ENCODE data around the gene MDH1B. TPM values are rescaled to one million over a fixed set of nuclear protein-coding genes. Genes with fewer than 3 reads are reported as not detected.
"Not testable (repeated sequence)": the region's sequence is repeated elsewhere in the genome, so short reads cannot be mapped to it uniquely, and the experiment has no call there.

The MDH1B gene
- 10 to 100 TPM; 10.5 to 16.2 (median 14.5) TPM for polyA plus RNA-seq (ENCODE audit: insufficient read length in 3 of 3)
- long read RNA-seq, donor 1, partial matches to known transcripts: 0 of 1 reads
- long read RNA-seq, donor 1, other reads (novel, unspliced or antisense): 0 of 1 reads
- long read RNA-seq, donor 2, partial matches to known transcripts: 0 of 2 reads
- long read RNA-seq, donor 2, other reads (novel, unspliced or antisense): 0 of 2 reads
- long read RNA-seq, donor 3: 0 reads
- long read RNA-seq, donor 4: 0 reads
- long read RNA-seq, donor 5: 0 reads
- long read RNA-seq, donor 6: 0 reads
- long read RNA-seq, donor 7, partial matches to known transcripts: 0 of 1 reads
- long read RNA-seq, donor 7, other reads (novel, unspliced or antisense): 0 of 1 reads
- long read RNA-seq, donor 8, partial matches to known transcripts: 75 of 91 reads
- long read RNA-seq, donor 8, other reads (novel, unspliced or antisense): 14 of 91 reads
- long read RNA-seq, donor 9, partial matches to known transcripts: 0 of 2 reads
- long read RNA-seq, donor 9, other reads (novel, unspliced or antisense): 0 of 2 reads
- long read RNA-seq, donor 10, partial matches to known transcripts: 0 of 2 reads
- long read RNA-seq, donor 10, other reads (novel, unspliced or antisense): 0 of 2 reads
- long read RNA-seq, donor 11, partial matches to known transcripts: 0 of 1 reads
- long read RNA-seq, donor 11, other reads (novel, unspliced or antisense): 0 of 1 reads
- long read RNA-seq, donor 12, partial matches to known transcripts: 23 of 23 reads
- long read RNA-seq, donor 12, other reads (novel, unspliced or antisense): 0 of 23 reads
- long read RNA-seq, donor 13: 0 reads
- long read RNA-seq, donor 14, partial matches to known transcripts: 37 of 54 reads
- long read RNA-seq, donor 14, other reads (novel, unspliced or antisense): 14 of 54 reads
- long read RNA-seq, donor 15: 0 reads
- long read RNA-seq, donor 16, partial matches to known transcripts: 0 of 2 reads
- long read RNA-seq, donor 16, other reads (novel, unspliced or antisense): 0 of 2 reads

DNA sequence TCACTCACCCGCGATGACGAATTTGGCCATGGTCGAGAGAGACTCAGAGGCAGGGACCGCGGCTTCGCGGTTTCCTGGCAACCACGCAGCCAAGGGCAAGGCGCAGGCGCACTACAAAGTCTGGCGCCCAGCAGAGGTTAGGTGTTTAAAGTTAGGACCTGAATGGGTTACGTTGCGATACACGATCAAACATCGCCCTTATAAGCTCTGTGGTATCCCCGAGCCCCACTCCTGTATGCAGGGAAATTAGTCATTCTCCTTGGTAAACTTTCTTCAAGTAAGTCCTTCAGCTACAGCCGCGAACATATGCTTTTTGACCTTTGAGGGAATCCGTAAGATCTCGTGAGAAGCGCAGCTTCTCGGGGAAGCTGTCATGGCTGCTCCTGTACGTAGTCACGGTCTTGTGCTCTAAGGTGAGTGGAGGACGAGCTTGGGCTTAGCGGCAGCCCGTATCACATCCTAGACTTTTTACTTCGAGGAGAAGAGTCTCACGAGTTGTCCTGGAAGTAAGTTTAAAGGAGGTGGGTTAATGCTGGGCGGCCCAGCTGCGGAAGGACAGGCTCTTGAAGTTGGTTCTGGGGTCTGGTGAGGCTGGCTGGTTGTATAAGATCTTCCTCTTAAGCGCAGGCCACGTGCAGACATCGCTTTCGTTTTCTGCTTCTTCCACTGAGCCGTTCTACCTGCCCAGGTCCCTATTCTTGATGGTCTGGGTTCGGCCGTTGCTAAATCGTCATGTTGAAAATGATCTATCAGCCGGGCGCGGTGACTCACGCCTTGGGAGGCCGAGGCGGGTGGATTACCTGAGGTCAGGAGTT, at the start of gene MDH1B, which contains the start of gene FASTKD2:
Gene MDH1B (minus strand): TSS at position 87 of the 815 bp plus-strand sequence. CDS start 57 bp downstream, at position 30.
Gene FASTKD2 (plus strand): TSS at position 365 of the 815 bp plus-strand sequence. CDS start 1,088 bp downstream, outside the sequence.
- peak; percentile 78 to 98 (median 91) for DNase-seq (ENCODE audit: extremely low read depth in 1 of 11, low read depth in 9 of 11, low spot score in 4 of 11)

GRCh38 chr2:206814498-206814897, 49.4 kb upstream of the MDH1B start:
- no peak for DNase-seq (ENCODE audit: extremely low read depth in 1 of 11, low read depth in 9 of 11, low spot score in 4 of 11)

GRCh38 chr2:206812471-206812870, 47.3 kb upstream of the MDH1B start:
- not testable (repeated sequence) for DNase-seq (ENCODE audit: extremely low read depth in 1 of 11, low read depth in 9 of 11, low spot score in 4 of 11)

GRCh38 chr2:206807624-206808023, 42.5 kb upstream of the MDH1B start:
- DNase-seq (ENCODE audit: extremely low read depth in 1 of 11, low read depth in 9 of 11, low spot score in 4 of 11): not testable (repeated sequence)

GRCh38 chr2:206805887-206806607, 40.9 kb upstream of the MDH1B start:
- peak in 3 of 11 donors; percentile 6 to 16 (median 9) for DNase-seq (ENCODE audit: extremely low read depth in 1 of 11, low read depth in 9 of 11, low spot score in 4 of 11)

DNA sequence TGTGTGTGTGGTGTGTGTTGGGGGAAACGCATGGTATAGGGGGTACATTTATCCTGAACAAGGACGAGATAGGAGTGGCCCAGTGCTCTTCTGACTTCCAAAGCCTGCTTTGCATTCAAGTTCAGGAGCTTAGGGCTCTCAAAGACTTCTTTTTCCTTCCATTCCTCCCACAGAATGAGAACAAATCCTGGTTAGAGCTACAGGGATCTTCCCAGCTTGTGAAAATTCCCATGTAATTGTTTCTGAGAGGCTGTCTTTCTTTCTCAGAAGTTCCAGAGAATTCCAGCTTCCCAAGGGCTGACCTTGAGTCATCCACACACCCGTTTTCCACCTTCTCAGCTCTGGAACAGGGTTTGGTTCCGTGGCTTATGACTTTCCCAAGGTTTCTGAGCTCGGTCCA, 39.2 kb upstream of the MDH1B start:
- DNase-seq (ENCODE audit: extremely low read depth in 1 of 11, low read depth in 9 of 11, low spot score in 4 of 11): no peak

DNA sequence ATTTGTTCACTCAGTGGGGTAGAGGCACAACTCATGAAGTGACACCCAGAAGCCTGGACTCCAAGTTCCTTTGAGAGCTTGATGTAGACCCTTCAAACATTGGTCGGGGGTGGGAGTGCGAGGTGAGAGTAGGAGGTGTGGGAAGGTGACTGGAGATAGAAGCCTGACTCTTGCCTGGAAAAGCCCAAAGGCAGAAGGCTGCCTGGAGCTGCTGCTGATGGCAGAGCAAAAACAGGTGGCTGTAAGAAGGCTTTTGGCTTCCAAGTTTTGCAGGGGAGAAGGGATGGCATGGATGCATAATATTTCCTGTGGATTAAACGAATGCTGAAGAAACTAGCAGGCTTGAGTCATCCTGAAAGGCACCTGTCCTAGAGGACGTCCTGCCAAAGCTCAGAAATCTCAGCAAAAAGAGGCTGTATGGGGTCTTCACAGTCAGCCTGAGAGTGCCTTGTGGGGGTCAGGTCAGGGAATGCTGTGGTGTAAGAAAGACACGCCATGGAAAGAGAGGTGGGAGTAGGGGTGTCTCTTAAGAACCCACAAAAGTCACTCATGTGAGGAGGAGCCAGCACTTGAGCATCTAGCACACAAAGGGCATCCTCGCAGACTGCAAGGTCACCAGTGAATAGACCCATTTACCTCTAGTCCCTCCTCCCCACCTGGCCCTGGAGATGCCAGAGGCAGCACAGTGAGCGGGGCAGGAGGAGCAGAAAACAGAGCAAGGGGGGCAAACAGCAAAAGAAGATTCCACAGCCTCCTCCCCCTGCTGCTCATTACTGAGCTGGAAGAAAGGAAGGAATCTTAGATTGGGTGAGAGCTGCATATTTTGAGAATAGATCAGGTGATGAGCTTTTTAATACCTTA, 37.8 kb upstream of the MDH1B start:
- DNase-seq (ENCODE audit: extremely low read depth in 1 of 11, low read depth in 9 of 11, low spot score in 4 of 11): no peak

GRCh38 chr2:206801418-206802189, 36.5 kb upstream of the MDH1B start:
- no peak for DNase-seq (ENCODE audit: extremely low read depth in 1 of 11, low read depth in 9 of 11, low spot score in 4 of 11)

DNA sequence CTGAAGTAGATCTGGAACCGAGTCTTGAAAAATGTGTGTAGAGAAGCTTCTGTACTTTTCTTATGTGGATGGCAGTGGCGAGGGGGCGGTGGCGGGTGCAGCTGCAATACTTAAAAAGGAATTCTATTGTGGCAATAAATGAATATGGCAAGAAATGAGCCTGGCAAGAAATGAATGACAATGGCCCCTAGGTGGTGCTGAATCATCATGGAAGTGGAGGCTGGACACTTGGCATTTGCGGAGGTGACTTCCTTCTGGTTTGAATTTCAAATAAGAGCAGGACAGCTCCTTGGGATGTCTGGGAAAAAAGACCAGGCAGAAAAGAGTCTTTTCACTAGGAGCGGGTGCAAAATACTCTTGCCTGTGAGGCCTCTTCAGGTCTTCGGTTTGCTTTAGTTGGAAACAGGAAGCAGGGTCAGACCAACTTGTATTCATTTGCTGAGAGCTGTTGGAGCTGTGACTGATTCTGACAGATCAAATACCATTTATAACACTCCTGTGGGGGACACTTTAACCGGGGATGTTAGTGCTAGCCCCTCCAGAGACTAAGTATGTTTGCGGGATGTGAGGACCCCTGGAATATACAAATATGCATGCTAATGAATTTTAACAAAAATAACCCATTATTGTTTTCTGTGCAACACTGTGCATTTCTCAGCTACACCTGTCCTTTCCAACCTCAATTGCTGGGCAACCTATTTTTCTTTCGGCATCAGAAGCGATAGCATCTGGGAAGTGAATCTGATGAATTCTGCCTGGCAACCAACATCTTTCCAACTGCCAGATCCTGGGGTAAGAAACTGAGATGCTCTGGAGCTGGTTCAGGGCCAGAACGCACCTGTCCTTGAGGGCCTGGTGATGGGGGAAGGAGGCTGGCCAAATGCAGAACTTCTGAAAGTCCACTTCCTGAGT, 35.6 kb upstream of the MDH1B start:
- peak; percentile 28 to 77 (median 58) for DNase-seq (ENCODE audit: extremely low read depth in 1 of 11, low read depth in 9 of 11, low spot score in 4 of 11)

- no peak for DNase-seq (ENCODE audit: extremely low read depth in 1 of 11, low read depth in 9 of 11, low spot score in 4 of 11)
Measured at GRCh38 chr2:206799083-206799482, 34.0 kb upstream of the MDH1B start.

DNA sequence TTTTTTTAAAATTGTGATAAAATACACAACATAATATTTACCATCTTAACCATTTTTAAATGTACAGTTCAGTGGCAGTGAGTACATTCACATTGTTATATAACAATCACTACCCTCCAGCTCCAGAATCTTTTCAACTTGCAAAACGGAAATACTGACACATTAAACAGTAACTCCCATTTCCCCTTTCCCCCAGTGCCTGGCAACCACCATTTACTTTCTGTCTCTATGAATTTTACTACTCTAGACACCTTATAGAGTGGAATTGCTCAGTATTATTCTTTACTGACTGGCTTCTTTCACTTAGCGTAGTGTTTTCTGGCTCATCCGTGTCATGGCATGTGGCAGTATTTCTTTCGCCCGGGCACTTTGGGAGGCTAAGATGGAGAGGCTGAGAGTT, 32.9 kb upstream of the MDH1B start:
- DNase-seq (ENCODE audit: extremely low read depth in 1 of 11, low read depth in 9 of 11, low spot score in 4 of 11): no peak

DNA sequence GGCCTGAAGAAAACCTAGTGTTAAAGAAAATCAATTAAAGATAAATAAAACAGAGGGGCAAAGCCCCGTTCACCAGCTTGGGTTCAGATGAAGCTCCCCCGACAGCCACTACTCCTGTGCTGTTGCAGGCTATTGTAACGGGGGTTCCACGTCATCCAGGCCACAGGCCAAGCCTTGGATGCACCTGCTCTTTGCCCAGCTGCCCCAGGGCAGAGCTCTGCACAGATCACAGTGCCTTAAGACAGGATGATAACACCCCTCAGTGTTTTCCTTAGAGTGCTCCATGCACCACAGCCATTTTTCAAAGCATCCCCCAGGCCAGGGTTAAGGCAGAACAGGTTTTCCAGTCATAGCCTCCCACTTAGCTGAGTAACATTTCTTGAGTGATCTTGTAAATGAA, 32.2 kb upstream of the MDH1B start:
- DNase-seq (ENCODE audit: extremely low read depth in 1 of 11, low read depth in 9 of 11, low spot score in 4 of 11): no peak

DNA sequence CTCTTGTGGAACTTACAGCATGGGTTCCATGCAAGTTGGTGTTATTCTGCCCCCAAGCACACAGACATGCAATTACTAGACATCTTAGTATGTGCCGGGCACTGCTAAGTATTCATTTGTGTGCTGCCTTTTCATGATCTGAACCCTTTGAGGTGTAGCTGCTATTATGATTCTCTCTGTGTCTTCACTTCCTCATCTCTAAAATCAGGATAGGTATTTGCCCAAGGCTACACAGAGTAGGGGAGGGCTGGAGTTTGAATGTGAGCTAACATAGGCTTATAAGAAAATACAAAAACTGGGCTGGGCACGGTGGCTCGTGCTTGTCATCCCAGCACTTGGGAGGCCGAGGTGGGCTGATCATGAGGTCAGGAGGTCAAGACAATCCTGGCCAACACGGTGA, 27.5 kb upstream of the MDH1B start:
- DNase-seq (ENCODE audit: extremely low read depth in 1 of 11, low read depth in 9 of 11, low spot score in 4 of 11): no peak

DNA sequence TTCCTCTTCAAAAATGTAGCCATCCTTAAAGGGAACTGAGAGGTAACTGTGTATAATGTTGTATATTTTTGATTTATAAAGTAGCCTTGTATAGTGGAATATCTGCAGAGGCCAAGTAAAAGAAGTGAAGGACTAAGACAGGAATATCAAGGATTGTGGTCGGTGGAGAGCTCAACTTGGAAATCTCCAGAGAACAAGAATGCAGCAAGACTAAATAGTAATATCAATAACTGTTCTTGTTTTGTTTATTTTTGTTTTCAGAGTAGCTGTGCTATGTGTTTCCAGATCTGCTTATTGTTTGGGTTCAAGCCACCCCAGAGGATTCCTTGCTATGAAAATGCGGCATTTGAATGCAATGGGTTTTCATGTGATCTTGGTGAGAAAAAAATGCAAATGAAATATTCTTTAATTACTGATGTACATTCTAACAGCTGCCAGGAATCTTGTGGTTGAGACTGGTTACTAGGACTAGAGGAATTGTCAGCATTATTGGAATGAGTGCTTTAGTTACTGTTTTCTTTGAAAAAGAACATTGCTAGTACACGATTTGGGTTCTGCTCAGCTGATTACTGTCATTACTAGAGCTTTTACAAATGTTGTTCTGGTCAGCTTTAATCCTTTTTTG, 25.3 kb upstream of the MDH1B start:
- DNase-seq (ENCODE audit: extremely low read depth in 1 of 11, low read depth in 9 of 11, low spot score in 4 of 11): no peak
